ENCODE results near the gene PLXNC1.

GRCh38 chr12:94211021-94211420 lies 62.6 kb downstream of the PLXNC1 start:
- no peak for TF ChIP-seq CTCF (IDR thresholded peaks at IDR 0.05)
- no peak for TF ChIP-seq EZH2 (IDR thresholded peaks at IDR 0.05; ENCODE audit: borderline replicate concordance, insufficient read depth, low read depth, low read length, poor library complexity, severe bottlenecking)

All from B cell (primary cell).